GM18870 (cell line): ENCODE measurements around the gene KCTD11.
"Not testable (repeated sequence)": the region's sequence is repeated elsewhere in the genome, so short reads cannot be mapped to it uniquely, and the experiment has no call there.

ENCODE experiments used
- ATAC-seq: cut with Tn5 transposase; IDR thresholded peaks from one replicate; pipeline ENCODE4 v1.9.1; 2021; ENCODE audit warnings: moderate library complexity; ENCODE audit not compliant: unreplicated experiment

KCTD11 gene

GRCh38 chr17:7322520-7323194 is 29.3 kb upstream of the KCTD11 start:
- ATAC-seq, result no peak

GRCh38 chr17:7323731-7324437 is 28.1 kb upstream of the KCTD11 start:
- ATAC-seq, result no peak

GRCh38 chr17:7324438-7324779 is 27.6 kb upstream of the KCTD11 start:
- ATAC-seq, result no peak

- no peak for ATAC-seq
Measured at GRCh38 chr17:7325031-7325528, 26.9 kb upstream of the KCTD11 start.

- no peak for ATAC-seq
Measured at GRCh38 chr17:7326186-7326585, 25.8 kb upstream of the KCTD11 start.

GRCh38 chr17:7327056-7327455 is 24.9 kb upstream of the KCTD11 start:
- ATAC-seq, result no peak

- ATAC-seq, result no peak
Measured at GRCh38 chr17:7327501-7327900, 24.5 kb upstream of the KCTD11 start.

- no peak for ATAC-seq
Measured at GRCh38 chr17:7328009-7328408, 24.0 kb upstream of the KCTD11 start.

GRCh38 chr17:7328840-7329373 is 23.1 kb upstream of the KCTD11 start, which contains the start of gene NEURL4:
NEURL4 (minus strand) TSS chr17:7329335; CDS start chr17:7329312, 23 bp downstream.
- peak; percentile 6 for ATAC-seq

GRCh38 chr17:7329374-7329996 is 22.5 kb upstream of the KCTD11 start:
- ATAC-seq, result peak; percentile 49

GRCh38 chr17:7329997-7330637 is 21.8 kb upstream of the KCTD11 start:
- ATAC-seq, result peak; percentile 30

- ATAC-seq, result no peak
Measured at GRCh38 chr17:7330638-7331015, 21.3 kb upstream of the KCTD11 start.

GRCh38 chr17:7332111-7332510 is 19.9 kb upstream of the KCTD11 start:
- no peak for ATAC-seq

GRCh38 chr17:7332600-7333069 is 19.3 kb upstream of the KCTD11 start:
- not testable (repeated sequence) for ATAC-seq

GRCh38 chr17:7334938-7335538 is 16.9 kb upstream of the KCTD11 start:
- no peak for ATAC-seq

GRCh38 chr17:7335765-7336164 is 16.2 kb upstream of the KCTD11 start:
- not testable (repeated sequence) for ATAC-seq

- no peak for ATAC-seq
Measured at GRCh38 chr17:7336240-7337175, 15.5 kb upstream of the KCTD11 start, which contains the start of gene ACAP1. ACAP1 (plus strand) TSS chr17:7336529; CDS start chr17:7336735, 206 bp downstream.

GRCh38 chr17:7337600-7337999 is 14.4 kb upstream of the KCTD11 start:
- not testable (repeated sequence) for ATAC-seq

GRCh38 chr17:7340179-7340578 is 11.8 kb upstream of the KCTD11 start:
- no peak for ATAC-seq
